GM12801 (cell line): ENCODE data around the gene CASZ1.

Experiments
- CTCF ChIP-seq: IDR thresholded peaks from one replicate; pipeline ENCODE4 v1.5.1; 2011; ENCODE audit warnings: control low read depth; ENCODE audit not compliant: insufficient read length; ENCODE audit errors: extremely low read depth

Gene CASZ1

GRCh38 chr1:10624256-10625050 lies 172.0 kb downstream of the CASZ1 start:
- TF ChIP-seq CTCF: no peak

GRCh38 chr1:10623686-10624145 lies 172.7 kb downstream of the CASZ1 start:
- TF ChIP-seq CTCF: no peak

- no peak for TF ChIP-seq CTCF
Measured at GRCh38 chr1:10622910-10623685, 173.3 kb downstream of the CASZ1 start.

GRCh38 chr1:10621906-10622305 lies 174.5 kb downstream of the CASZ1 start:
- TF ChIP-seq CTCF: no peak

GRCh38 chr1:10620776-10621175 lies 175.7 kb downstream of the CASZ1 start:
- TF ChIP-seq CTCF: no peak

- no peak for TF ChIP-seq CTCF
Measured at GRCh38 chr1:10617931-10618885, 178.2 kb downstream of the CASZ1 start.
